GM18502 (cell line): ENCODE results near the gene DAGLA.
"Not testable (repeated sequence)": the region's sequence is repeated elsewhere in the genome, so short reads cannot be mapped to it uniquely, and the experiment has no call there.

Experiments
- ATAC-seq: cut with Tn5 transposase; IDR thresholded peaks from one replicate; pipeline ENCODE4 v1.9.1; 2021; ENCODE audit warnings: mild to moderate bottlenecking; ENCODE audit not compliant: unreplicated experiment, poor library complexity

Gene DAGLA

DNA sequence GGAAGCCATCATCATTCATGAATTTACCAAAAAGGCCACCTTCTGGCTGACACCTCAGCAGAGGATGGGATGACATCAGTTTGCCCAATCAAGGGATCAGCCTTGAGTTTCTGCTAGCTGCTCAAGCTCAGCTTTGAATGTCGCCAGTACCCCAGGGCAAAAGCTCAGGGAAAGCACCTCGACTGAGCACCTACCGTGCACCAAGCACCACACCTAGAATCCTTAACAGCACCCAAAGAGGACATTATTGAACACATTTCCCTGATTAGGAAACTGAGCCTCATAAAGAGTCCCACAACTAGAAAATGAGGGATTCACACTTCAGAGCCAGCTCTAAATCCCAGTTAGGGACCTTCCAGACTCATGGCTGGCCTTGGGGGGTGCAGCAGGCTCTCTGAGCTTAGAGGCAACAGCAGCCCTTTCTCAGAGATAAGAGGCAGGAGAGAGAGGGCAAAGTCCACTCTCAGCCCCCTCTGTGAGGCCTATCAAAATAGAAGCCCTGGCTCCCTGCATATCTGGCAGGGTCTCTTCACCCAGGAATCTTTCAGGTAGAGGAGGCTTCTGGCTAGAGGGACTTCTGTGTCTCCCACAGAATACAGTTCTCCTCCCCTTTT lies 13.4 kb upstream of the DAGLA start:
- no peak for ATAC-seq

DNA sequence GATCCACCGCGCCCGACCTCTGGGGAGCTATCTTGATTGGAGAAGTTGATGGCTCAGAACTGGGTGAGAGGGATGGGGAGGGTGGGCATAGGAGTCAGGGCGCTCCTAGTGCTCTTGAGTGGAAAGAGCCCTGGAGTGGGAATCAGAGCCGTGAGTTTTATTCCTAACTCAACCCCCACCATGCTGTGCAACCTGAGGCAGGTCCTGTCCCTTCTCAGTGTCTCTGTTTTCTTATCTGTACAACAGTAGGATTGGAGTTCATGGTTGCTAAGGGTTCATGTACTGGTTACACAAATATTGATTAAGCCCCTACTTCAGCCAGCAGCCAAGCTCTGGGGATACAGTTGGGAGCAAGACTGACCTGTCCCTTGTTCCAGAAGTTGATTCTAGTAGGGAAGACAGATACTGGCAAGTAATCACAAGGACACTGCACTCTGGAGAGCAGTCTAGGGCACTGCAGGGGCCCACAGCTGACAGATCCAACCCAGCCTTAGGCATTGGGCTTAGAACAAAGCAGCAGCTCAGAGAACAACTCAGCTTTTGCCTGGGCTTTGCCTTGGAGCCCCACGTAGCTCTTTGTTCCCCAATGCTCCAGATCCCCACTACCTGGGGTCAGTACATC lies 12.4 kb upstream of the DAGLA start:
- ATAC-seq = no peak

DNA sequence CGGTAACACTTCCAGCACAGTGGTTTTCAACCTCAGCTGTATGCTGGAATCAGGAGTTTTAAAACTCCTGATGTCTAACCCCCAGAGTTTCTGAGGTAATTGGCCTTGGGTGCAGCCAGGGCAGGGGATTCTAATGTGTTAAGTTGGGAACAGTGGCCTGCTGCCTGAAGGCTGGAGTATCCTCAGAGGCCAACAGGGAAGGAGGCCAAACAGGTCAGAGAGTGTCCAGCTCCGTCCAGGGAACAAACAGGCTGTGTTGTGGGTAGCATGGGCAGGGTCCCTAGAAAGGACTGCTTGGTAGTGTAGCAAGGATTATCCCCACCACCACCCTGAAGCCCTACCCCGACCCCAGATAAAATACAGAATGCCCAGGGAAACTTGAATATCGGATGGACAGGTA lies 10.8 kb upstream of the DAGLA start:
- no peak for ATAC-seq

DNA sequence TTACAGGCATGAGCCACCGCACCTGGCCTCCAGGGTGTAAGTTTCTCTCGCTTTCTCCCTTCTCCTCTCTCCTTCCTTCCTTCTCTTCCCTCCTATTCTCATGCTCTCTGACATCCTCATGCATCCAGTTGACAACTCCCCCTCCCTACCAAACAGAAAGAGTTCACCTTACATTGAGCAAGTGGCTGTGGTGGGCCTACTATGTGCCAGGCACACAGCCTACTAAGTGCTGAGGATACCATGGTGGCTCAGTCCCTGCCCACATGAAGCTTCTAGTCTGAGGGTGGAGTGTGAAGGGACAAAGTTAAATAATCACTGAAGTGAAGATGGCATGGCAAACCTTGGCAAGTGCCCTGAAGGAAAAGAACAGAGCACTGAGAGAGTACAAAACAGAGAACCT lies 9.6 kb upstream of the DAGLA start:
- no peak for ATAC-seq

DNA sequence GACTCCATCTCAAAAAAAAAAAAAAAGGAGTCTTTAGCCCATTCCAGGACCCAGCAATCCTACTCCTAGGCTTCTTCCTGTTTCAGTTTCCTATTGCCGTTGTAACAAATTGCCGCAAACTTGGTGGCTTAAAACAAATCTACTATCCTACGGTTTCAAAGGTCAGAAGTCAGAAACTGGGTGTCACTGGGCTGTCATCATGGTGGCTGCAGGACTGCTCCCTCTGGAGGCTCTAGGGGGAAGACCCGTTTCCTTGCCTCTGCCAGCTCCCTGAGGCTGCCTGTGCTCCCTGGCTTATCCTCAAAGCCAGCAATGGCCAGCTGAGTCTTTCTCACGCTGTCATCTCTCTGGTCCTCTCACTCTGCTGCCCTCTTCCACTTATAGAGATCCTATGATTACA lies 8.7 kb upstream of the DAGLA start:
- no peak for ATAC-seq

DNA sequence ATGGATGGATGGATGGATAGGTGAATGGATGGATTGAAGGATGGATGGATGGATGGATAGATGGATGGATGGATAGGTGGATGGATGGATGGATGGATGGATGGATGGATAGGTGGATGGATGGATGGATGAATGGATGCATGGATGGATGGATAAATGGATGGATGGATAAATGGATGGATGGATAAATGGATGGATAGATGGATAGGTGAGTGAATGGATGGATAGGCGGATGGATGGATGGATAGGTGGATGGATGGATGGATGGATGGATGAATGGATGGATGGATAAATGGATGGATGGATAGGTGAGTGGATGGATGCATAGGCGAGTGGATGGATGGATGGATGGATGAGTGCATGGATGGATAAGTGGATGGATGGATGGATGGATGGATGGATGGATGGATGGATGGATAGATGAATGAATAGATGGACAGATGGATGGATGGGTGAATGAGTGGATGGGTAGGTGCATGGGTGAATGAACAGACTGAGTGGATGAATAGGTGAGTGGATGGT lies 6.2 kb upstream of the DAGLA start:
- ATAC-seq = not testable (repeated sequence)

DNA sequence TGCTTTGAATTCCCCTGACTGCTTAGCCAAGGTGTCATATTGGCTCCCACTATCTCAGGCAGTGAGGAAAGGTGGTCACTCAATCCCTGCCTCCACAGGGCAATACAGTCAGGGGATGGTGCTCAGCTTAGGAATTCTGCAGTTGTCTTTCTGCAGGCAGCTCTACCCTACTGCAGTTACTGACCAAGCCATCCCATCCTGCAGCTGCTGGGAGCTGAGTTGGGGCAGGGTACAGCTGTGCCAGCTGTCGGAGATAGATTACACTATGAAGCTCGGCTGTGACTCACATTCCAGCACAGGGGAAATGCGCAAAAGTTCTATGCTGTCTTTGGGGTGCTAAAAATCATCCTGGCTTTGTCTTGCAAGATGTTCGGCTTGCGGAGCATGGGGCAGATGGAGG lies 4.4 kb upstream of the DAGLA start:
- ATAC-seq = no peak

DNA sequence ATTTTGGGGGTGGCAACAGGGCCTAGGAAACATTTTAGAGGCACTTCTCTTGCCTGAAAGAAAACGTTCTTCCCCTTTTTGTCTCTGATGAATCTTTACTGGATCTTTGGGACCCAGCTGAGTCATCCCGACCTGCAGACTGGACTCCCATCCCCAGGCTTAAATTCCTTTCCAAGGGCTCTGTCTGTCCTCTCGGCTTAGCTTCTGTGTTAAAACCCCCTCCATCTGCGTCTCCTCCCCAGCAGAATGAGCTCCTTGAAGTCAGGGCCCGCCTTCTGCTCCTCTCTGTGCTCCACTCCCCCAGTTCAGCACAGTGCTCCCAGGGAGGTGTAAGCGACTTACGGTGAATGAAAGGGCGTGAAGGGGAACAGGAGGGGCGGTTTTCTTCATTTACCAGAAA lies 895 bp upstream of the DAGLA start:
- no peak for ATAC-seq

DNA sequence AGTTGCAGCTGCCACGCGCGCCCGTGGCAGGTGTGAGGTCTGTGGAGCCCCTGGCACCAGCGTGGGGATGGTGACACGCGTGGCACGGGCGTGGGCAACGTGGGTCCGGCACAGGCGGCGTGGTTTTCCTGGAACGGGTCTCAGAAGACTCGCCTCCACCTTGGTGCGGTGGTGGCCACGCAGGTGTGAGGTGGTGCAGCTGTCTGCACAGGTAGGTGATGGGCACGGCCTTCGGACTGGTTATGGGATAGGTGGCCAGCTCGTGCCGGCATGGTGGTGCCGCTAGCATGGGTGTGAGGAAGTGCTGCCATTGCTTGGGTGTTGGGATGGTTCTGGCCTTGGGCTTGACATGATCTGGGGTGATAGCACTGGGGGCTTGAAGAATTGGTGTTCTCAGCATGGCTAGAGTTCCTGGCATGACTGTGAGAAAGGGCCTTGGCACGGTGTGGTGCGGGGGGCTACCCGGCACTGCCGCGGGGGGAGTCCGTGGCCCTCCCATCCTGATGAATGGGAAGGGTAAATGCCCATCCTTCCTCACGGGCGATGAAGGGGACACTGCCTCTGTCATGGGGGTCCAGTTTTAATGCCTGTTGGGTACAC lies 531 bp downstream of the DAGLA start:
- ATAC-seq = no peak

DNA sequence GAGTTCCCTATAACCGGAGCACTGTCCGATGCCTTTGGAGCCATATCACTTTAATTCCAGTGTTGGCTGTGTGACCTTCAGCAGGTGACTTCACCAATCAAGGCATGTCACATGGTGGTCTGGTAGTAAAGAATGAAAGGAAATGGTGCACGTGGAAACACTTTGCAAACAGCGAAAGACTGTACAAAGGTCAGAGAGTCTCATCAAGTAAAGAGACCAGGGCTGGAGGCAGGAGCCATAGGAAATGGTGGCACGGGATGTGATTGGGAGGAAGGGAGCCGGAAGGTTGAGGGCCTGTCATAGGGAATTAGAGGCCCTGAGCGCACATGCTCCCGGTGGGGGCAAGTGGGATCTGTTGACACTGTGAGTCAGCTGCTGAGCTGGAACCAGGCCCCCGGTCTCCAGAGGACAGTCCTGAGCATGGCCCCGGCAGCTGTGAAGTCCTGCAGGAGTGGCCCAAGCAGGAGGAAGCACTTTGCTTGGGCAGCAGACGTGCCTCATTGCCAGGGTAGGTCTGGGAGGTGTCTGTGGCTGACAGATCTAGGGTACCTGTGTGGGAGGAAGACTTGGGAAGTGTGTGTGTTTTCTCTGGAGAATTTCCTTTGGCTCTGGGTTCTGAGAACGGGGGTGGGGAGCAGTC lies 2.0 kb downstream of the DAGLA start:
- no peak for ATAC-seq

DNA sequence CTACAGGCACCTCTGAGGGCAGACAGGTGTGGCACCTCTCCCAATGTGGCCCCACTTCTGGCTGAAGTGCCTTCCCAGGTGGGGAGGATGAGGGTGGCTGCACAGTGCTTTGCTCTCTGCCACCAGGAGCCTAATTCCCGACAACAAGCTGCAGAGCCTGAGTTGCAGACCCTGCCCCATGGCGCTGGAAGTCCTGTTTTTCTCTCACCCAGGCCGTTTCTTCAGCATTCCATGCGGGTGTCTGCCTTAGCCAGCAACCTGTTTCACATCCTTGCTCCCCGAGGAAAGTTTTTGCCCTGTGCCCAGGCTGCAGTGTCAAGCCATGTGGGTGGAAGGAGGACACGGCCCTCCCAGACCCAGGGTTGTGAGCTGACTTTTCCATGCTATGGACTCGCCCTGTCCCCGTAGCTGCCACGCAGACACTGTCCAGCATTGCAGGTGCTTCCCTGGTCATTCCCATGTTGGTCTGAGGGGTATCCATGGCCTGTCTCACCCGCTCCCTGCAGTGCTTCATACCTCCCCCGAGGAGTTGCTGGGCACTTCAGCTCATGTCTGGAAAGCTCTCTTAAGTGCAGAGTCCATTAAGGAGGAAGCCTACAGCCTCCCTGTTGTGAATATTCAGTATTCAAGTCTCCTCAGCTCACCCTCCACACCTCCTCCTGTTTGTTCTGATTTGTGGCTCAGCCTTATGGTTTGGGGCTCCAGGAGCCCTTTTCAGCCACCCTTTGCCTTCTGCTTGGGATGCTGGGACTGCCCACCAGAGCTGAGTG lies 2.9 kb downstream of the DAGLA start:
- no peak for ATAC-seq

DNA sequence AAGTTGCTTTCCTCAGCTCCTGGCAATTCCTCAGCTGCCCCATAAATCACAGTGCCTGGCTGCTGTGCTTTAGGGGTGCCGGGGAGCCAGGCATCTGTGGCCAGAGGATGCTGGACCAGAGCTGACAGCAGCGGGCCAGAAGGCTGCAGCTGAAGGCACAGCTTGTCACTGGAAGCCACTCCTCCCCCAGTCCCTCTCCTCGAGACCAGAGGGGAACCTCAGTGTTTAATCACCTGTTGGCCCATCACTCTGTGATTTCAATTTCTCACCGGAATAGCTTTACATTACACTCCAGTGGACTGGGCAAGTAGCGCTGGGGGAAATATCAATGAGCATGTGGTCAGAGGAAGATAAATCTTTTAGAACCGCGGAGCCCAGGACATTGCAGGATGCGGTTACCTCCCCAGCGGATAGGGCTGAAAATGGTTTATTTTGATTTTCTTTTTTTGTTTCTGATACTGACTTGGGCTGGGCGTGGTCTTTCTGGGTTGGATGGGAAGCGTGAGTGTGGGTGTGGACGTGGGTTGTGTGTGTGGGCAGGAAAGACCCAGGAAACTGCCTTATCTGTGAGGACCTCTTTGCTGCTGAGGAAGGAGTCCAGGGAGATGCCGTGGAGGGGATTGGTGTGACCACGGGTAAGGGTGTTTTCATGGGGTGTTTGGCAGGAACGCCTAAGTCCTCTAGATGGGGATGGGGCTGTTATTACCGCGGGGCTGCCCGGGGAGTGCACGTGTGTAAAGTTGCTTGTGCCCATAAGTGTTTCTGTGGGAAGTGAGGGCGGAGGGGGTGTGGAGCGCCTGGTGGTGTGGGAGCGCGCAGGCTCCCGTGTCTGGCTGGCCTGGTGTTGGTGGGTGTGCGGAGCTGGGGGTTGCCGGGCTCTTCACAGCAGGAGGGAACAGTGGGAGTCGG lies 4.0 kb downstream of the DAGLA start:
- ATAC-seq = no peak

DNA sequence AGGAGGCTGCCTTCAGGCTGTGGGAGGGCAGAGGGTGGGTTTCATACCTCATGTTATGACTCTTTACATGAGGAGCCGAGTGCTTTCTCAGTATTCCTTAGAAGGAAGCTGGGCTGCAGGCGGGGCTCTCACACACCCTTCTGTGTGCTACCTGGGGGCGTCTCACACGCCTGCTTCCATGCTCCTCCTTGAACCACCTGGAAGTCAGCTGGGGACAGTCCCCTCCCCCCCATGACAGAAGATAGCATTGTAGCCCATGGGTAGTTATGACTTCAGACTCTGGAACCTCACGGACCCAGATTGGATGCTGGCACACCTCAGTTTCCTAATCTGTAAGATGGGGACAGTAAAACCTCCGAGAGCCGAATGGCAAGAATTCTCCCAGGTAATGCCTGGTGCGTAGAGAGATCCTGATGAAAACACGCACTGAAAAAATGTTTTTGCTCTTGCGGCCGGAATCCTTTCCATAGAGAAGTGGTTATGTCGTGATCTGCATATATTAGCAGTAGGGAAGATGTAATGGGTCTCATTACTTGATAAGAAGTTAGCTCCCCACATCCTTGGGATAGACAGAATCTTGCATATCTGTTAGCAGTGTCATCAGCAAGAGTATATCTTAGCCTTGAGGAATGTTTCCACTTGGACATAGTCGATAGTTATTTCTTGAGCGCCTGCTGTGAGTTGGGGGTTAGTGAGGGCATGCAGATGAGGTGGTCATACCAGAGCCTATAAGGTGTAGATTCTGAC lies 4.9 kb downstream of the DAGLA start:
- ATAC-seq = no peak

DNA sequence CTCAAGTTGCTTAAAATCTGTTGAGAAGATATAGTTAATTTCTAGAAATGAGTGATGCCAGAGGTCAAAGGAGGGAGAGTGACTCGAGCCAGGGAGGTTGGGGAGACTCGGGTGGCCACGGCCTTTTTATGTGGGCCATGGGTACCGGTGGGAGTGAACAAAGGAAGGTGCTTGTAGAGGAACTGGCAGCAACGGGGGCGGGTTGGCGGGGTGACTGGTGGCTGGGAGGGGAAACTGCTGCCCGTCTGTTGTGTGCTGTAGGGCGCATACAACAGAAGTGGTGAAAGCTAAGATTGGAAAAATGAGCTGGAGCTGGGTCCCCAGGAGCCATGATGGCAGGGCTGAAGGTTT lies 5.4 kb downstream of the DAGLA start:
- ATAC-seq = no peak

DNA sequence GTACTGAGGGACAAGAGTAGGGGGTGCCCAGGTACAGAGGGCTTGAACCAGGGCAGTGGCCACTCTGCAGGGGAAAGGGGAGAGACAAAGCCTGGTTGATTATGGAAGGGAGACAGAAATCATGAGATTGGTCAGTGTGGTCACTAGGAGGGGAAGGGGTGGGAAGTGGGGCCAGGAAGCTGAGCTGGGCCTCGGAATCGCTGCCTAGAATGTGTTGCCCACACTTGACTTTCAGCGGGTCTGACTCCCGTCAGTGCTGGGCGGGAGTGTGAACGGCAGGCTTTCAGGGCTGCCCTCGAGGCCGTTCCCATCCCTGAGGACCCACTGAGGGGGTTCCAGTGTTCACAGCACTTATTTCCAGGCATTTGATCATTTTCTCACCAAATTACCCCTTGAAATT lies 5.9 kb downstream of the DAGLA start:
- ATAC-seq = no peak

DNA sequence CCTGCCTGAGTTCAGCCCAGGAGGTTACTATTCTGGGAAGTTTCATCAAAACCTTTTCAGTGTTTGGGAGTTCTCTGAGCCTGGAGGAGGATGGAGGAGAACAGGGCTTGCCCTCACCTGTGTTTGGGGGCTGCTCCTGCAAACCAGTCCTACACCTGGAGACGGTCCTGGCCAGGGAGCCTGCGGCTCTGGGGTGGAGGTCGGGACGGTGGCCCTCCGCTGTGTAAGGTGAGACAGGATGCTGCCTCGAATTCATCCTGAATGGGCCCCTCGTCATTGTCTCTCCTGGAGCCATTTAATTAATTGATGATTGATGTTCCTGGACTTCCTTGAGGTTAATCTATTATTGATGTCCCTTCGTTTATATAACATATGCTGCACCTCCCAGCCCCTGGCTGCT lies 6.3 kb downstream of the DAGLA start:
- ATAC-seq = no peak

DNA sequence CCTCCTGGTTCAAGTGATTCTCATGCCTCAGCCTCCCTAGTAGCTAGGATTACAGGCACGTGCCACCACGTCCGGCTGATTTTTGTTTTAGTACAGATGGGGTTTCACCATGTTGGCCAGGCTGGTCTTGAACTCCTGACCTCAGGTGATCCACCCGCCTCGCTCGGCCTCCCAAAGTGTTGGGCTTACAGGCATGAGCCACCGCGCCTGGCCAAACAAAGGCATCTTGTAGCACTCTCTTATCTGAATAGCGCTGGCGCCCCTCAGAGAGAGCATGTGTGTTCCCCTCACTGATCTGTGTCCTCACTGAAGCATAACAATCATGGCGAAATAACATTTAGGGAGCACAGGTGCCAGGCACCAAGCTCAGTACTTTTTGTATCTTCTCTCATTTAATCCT lies 7.2 kb downstream of the DAGLA start:
- ATAC-seq = no peak

DNA sequence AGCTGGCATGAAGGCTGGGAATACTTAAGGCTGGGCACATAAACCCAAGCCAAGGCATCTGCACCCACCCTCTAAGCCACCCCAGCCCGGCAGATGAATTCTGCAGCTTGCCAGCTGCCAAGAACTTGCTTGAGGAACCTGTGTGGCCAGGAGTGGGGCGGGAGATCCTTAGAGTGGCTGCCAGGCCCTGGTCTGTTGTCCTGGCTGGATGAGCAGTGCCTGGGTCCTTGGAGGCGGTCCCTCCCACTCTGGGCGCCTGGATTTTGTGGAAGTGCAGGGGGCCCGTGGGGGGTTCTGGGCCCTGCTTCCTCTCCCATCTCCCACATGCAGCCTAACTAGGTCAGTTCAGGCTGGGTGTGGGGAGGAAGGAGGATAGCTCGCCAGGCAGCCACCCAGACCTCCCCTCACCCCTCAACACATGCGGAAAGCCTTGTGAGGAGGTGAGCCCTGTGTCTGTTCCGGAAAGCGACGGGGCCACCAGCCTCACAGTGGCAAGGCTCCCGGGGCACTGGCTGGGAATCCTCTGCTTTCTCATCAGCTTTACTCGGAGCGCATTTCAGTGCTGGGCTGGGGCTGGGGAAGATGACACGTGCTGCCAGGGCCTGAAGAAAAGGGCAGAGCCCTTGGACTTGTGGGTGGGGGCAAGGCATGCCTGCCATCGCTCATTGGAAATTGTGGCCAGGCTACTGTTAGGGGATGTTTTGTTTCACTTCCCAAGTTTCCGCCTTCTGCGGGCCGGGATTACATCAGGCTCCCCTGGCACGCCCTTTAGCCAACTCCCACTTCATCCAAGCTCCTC lies 8.4 kb downstream of the DAGLA start:
- no peak for ATAC-seq

DNA sequence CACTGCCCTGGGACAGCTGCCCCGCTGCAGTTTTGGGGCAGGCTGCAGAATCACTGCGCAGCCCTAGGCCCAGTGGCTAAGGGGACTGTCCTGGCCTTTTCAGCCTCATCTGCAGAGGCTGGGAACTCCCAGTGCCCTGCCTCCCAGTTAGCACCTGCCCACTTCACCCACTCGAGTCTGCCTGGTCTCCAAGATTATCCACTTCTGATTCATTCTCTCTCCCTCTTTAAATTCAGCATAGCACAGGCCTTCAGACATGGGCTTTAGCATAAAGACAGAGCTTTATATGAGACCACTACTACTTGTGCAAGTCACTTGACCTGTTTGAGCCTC lies 8.9 kb downstream of the DAGLA start:
- no peak for ATAC-seq
